ENCODE data around the gene SMCO3.

SMCO3 gene

DNA sequence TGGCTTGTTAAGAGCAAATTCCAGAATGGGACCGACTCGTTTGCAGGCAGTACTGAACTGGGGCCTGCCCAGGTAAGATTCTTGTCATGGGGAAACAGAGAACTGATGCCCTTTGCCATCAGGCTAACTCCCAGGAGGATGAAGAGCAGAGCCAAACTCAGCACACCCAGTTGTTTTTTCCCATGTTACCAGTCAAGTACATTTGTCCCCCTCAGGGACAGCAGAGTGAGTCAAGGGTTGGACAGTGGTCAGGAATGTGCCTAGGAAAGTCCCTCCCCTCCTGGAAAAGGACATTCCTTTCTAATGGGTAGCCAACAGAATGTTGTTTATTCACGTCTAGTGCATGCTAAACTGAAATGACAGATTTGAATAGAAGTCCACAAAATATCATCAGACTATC is 27.8 kb upstream of the SMCO3 start:
- no peak for TF ChIP-seq CTCF (IDR thresholded peaks at IDR 0.05; ENCODE audit: extremely low read depth, missing control alignments)
- no peak for DNase-seq (ENCODE audit: low spot score)

GRCh38 chr12:14840616-14841015 is 26.6 kb upstream of the SMCO3 start:
- TF ChIP-seq CTCF (IDR thresholded peaks at IDR 0.05; ENCODE audit: extremely low read depth, missing control alignments) = no peak
- no peak for DNase-seq (ENCODE audit: low spot score)

DNA sequence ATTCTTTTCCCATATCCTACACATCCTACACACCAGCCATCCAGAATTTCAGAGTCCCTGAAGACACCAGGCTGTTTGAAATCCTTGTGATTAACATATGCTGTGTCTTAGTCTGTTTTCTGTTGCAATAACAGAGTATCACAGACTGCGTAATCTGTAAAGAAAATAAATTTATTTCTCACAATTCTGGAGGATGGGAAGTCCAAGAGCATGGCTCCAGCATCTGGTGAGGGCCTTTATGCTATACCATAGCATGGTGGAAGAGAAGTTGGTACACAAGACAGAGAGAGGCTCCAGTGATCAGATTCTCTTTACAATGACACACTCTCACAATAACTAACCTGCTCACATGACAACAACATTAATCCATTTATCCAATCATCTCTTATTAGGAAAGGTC is 25.3 kb upstream of the SMCO3 start:
- no peak for DNase-seq (ENCODE audit: low spot score)
- no peak for TF ChIP-seq CTCF (IDR thresholded peaks at IDR 0.05; ENCODE audit: extremely low read depth, missing control alignments)

DNA sequence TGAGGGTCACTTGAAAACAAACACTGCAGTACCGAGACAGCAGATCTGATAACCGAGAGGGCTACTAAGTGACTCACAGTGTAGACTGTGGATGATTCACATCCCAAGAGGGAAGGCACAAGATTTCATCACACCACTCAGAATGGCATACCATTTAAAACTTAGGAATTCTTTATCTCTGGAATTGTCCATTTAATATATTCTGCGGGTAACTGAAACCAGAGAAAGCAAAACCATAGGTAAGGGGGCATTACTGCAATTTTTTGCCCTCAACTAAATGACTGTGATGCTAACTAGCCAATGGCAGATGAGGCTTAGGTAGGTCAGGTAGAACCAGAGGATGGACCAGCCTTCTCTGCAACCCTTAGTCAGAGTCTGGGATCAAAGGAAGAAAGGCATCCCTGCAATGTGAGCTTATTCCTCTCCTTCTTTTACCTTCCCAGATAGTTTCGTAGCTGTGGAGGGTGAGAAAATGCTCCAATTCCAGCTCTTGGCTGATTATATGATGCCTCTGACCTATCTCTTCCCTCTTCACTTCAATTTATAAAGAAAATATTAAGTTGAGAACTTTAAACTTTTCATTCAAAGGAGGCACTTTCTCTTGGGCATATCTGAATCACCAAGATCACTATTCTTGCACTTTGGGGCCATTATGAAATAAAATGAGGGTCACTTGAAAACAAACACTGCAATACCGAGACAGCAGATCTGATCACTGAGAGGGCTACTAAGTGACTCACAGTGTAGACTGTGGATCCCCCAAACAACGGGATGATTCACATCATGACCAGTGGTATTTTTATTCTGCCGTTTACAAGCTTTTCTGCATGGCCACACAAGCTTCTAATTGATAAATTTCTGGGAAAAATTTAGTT is 22.6 kb upstream of the SMCO3 start:
- no peak for DNase-seq (ENCODE audit: low spot score)
- no peak for TF ChIP-seq CTCF (IDR thresholded peaks at IDR 0.05; ENCODE audit: extremely low read depth, missing control alignments)

- no peak for TF ChIP-seq CTCF (IDR thresholded peaks at IDR 0.05; ENCODE audit: extremely low read depth, missing control alignments)
- no peak for DNase-seq (ENCODE audit: low spot score)
Measured at GRCh38 chr12:14834509-14834908, 20.5 kb upstream of the SMCO3 start.

GRCh38 chr12:14833952-14834351 is 20.0 kb upstream of the SMCO3 start:
- DNase-seq (ENCODE audit: low spot score) = no peak
- no peak for TF ChIP-seq CTCF (IDR thresholded peaks at IDR 0.05; ENCODE audit: extremely low read depth, missing control alignments)

DNA sequence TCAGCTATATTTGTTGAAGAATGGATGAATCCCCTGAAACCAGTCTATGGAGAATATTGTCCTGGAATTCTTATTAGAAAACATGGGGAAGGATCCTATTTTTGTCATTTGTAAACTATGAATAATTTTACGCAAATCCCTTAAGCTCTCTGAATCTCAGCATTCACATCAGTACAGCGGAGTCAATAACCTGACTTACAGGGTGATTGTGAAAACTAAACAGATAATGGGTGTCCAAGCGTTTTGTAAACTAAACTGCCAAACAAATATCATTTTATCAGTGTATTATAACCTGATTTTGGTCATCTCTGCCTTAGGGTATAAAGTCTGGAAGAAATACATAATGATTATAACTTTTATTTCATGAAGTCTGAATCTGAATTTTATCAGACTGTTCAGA is 19.4 kb upstream of the SMCO3 start:
- DNase-seq (ENCODE audit: low spot score) = no peak
- TF ChIP-seq CTCF (IDR thresholded peaks at IDR 0.05; ENCODE audit: extremely low read depth, missing control alignments) = no peak
